PC-3 (cell line): ENCODE measurements around the gene SLC25A4.

Source experiments
- EZH2 ChIP-seq: fragments of 300-600 bp; sonication (generic); IDR thresholded peaks from one replicate; pipeline ENCODE4 v1.6.1; 2017; ENCODE audit warnings: antibody characterized with exemption, mild to moderate bottlenecking, low read length; ENCODE audit not compliant: unreplicated experiment
- EZH2phosphoT487 ChIP-seq: fragments of 300-600 bp; sonication (generic); IDR thresholded peaks from 2 replicates; pipeline ENCODE4 v1.6.1; 2018; ENCODE audit warnings: mild to moderate bottlenecking, antibody characterized with exemption, low read length, borderline replicate concordance
- TF ChIP-seq, protein P1 (sequence below): fragments of 300-600 bp; sonication (generic); conservative IDR thresholded peaks from 2 replicates; pipeline ENCODE4 v1.5.1; 2017; ENCODE audit warnings: antibody characterized with exemption, low read depth, mild to moderate bottlenecking, low read length

- TF ChIP-seq, protein P1, sequence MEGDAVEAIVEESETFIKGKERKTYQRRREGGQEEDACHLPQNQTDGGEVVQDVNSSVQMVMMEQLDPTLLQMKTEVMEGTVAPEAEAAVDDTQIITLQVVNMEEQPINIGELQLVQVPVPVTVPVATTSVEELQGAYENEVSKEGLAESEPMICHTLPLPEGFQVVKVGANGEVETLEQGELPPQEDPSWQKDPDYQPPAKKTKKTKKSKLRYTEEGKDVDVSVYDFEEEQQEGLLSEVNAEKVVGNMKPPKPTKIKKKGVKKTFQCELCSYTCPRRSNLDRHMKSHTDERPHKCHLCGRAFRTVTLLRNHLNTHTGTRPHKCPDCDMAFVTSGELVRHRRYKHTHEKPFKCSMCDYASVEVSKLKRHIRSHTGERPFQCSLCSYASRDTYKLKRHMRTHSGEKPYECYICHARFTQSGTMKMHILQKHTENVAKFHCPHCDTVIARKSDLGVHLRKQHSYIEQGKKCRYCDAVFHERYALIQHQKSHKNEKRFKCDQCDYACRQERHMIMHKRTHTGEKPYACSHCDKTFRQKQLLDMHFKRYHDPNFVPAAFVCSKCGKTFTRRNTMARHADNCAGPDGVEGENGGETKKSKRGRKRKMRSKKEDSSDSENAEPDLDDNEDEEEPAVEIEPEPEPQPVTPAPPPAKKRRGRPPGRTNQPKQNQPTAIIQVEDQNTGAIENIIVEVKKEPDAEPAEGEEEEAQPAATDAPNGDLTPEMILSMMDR, result no peak
- TF ChIP-seq EZH2, result no peak
- TF ChIP-seq EZH2phosphoT487, result no peak
These were observed 1.3 kb upstream of the SLC25A4 start for GRCh38 chr4:185141777-185142176.
